Epidermal melanocyte (primary cell): Measurements from ENCODE around the gene NBPF6.
"Not testable (repeated sequence)": the region's sequence is repeated elsewhere in the genome, so short reads cannot be mapped to it uniquely, and the experiment has no call there.

Experiments
- DNase-seq: peaks from one replicate; pipeline ENCODE4 v3.0.0; 2011; ENCODE audit warnings: low spot score; ENCODE audit not compliant: insufficient read length

The NBPF6 gene

GRCh38 chr1:108496856-108497255, 46.7 kb downstream of the NBPF6 start:
- not testable (repeated sequence) for DNase-seq

DNA sequence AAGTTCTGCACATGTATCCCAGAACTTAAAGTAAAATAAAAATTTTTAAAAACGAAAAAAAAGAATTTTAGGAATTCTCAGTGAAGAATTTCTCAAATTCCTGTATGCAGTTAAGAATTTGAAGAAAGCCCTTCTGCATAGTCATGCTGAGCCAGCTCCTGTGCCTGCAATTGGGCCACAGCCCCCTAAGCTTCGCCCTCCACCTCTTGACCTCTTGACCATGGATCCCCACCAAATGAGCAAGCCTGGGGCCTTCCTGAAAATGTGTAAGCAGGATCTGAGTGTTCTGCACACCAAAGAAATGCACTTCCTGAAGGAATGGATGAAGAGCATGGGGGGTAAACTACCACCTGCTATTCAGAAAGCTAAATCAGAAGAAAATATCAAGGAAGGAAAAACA, 52.0 kb downstream of the NBPF6 start:
- DNase-seq = no peak

GRCh38 chr1:108502624-108503023, 52.5 kb downstream of the NBPF6 start:
- no peak for DNase-seq

DNA sequence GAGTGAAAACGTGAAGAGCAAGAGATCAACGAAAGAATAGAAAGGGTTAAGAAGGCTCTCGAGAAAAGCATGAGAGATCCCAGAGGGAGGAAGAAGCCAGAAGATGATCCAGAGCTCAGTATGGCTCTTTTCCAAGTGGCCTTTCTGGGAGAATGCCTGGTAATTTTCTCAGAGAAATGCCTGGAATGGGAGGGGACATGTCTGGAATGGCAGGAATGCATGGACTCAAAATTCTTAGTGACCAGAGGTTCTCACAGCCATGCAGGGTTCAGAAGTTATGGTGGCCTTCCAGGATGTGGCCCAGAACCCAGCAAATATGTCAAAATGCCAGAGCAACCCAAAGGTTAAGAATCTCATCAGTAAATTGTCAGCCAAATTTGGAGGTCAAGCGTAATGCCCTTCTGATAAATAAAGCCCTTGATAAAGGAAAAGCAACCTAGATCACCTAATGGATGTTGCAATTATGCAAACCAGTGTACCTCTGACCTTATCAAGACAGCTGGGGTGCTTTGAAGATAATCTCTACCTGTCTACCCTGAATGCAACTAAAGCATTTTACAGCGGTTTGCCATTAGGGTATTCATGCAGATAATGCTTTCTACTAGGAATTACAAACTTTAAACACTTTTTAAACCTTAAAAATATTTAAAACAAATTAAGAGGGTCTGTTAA, 53.1 kb downstream of the NBPF6 start:
- peak; percentile 25 for DNase-seq

- no peak for DNase-seq
Observed at GRCh38 chr1:108504447-108504846, 54.3 kb downstream of the NBPF6 start.

DNA sequence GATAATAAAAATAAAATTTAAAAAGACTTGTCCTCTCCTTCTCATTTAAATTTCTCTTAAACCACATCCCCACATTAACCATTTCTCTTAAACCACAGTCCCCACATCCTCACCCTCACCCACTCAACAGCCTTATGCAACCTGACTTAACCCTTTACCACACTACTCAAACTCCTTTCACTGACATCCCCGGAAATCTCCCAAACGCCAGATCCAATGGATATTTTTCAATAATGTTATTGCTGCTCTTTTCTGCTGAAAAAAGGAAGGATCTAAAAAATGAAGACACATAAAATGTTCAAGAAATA, 55.6 kb downstream of the NBPF6 start:
- no peak for DNase-seq

DNA sequence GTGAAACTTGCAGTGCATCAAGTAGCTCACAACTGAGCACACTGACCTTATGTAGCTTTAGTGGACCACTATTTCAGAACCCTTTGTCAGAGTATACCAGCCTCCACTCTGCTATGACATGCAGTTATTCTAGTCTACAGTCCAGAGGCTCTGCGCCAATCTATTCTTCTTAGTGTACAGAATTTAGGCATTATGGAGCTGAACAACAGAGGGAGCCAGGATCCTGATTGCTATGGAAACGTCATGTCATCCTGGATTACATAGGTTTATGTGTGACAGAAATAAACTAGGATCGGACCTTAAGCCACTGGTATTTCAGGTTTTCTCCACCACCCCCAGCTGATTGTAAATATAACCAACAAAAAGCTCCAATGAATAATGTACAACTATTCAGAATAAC, 61.6 kb downstream of the NBPF6 start:
- DNase-seq = no peak

GRCh38 chr1:108512239-108513043, 62.3 kb downstream of the NBPF6 start:
- peak; percentile 19 for DNase-seq

DNA sequence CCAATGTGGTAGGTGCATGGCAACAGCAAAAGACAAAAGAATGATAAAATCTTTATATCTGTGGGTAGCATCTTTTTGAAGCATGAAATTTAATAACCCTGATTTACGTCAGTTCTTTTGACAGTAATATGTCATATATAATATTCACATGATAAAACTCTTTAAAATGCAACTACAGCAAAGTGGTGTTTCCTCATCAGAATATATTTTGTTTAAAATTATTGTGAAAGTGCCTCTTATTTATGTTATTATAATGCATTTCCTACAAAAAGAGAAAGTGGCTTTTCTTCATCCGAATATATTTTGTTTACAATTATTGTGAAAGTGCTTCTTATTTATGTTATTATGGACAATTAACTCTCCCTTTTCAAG, 62.9 kb downstream of the NBPF6 start:
- no peak for DNase-seq

DNA sequence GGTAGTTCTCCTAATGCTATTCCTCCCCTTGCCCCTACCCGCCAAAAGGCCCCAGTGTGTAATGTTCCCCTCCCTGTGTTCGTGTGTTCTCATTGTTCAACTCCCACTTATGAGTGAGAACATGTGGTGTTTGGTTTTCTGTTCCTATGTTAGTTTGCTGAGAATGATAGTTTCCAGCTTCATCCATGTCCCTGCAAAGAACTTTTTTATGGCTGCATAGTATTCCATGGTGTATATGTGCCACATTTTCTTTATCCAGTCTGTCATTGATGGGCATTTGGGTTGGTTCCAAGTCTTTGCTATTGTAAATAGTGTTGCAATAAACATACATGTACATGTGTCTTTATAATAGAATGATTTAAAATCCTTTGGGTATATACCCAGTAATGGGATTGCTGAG, 63.8 kb downstream of the NBPF6 start:
- DNase-seq = not testable (repeated sequence)

- DNase-seq = not testable (repeated sequence)
Observed at GRCh38 chr1:108517301-108517897, 67.3 kb downstream of the NBPF6 start.
